Psoas muscle (tissue), 8 donors: ENCODE data around the gene EVI5. TPM values are rescaled to one million over a fixed set of nuclear protein-coding genes. Genes with fewer than 3 reads are reported as not detected.

ENCODE experiments used
- ATAC-seq, 4 donors: fragments of 200-7000 bp; cut with Tn5 transposase; one replicate each; pipeline ENCODE4 v1.9.1; 2020; ENCODE audit warnings: moderate library complexity in 3 of 4, mild to moderate bottlenecking in 2 of 4
- DNase-seq, 2 donors: peaks; one replicate each; pipeline ENCODE4 v3.0.0-alpha.2; 2020
- H3K27ac ChIP-seq: fragments of 200-600 bp; one replicate; pipeline ENCODE4 v1.8.0; 2022
- H3K27me3 ChIP-seq, 3 donors: fragments of 200-600 bp in 1 of 3; one replicate each; pipeline versions ENCODE4 v1.6.1 to v1.8.0; 2013 to 2022; ENCODE audit warnings: low read length in 2 of 3, mild to moderate bottlenecking in 2 of 3, moderate library complexity in 1 of 3; ENCODE audit not compliant: insufficient read depth in 3 of 3
- H3K36me3 ChIP-seq, 2 donors: fragments of 200-600 bp in 1 of 2; one replicate each; pipeline versions ENCODE4 v1.6.1 to v1.8.0; 2013 to 2022; ENCODE audit warnings: low read depth in 1 of 2, mild to moderate bottlenecking in 1 of 2, moderate library complexity in 1 of 2; ENCODE audit not compliant: insufficient read depth in 1 of 2
- H3K4me1 ChIP-seq: fragments of 200-600 bp; one replicate; pipeline ENCODE4 v1.8.0; 2022
- H3K4me3 ChIP-seq: fragments of 200-600 bp; one replicate; pipeline ENCODE4 v1.8.0; 2022; ENCODE audit warnings: mild to moderate bottlenecking
- H3K9me3 ChIP-seq: fragments of 200-600 bp; one replicate; pipeline ENCODE4 v1.8.0; 2022
- CTCF ChIP-seq: fragments of 200-600 bp; IDR thresholded peaks from one replicate; pipeline ENCODE4 v1.8.0; 2022; ENCODE audit warnings: antibody characterized with exemption
- WGBS, 3 donors: extraction: QIAGEN DNeasy Blood & Tissue Kit; methylation state at CpG; one replicate each; pipeline versions ENCODE4 v1.1.6 to v1.1.7; 2013; 5-methylcytosine and 5-hydroxymethylcytosine counted together
- intact Hi-C, 2 donors: fragments of 100-400 bp; cut with DNase I; formaldehyde crosslinking; loops; one replicate each; pipeline versions ENCODE4 v1.11.0 to v1.14.2; 2022
- polyA plus RNA-seq, 3 donors: library from polyadenylated mRNA; stranded (reverse); fragments of 200-250 nt; gene quantifications; one replicate each; pipeline ENCODE4 v1.2.3, GENCODE V29; 2013
- total RNA-seq, 4 donors: library from RNA; stranded (reverse); fragmentation: NEBNext Ultra II Directional in 2 of 4; extraction: Animal tissue kit (Norgen Biotek cat#: 25700) in 2 of 4; gene quantifications; one replicate each; pipeline versions ENCODE4 v1.2.1 to v1.2.4, GENCODE V29; 2021 to 2023
- donor health status: healthy with polysubstance abuse.
- donor health status: DM: no; HTN: no; CAD: no; lungs with moderate emphysema.
- donor health status: Bipolar disorder and iron deficiency.
- donor health status: healthy.
- donor health status: DM: yes; HTN: yes; CAD: no.
- donor health status: DM: no; HTN: no; CAD: no.
- donor health status: DM: no; HTN: no; CAD: no.
- donor health status: DM: yes; HTN: yes; CAD: no.

EVI5 gene
- total and polyA plus RNA-seq, 7 donors, result 2.3 to 15.9 (median 6.3) TPM

- intact Hi-C loops, result no loop called here
- DNase-seq (no peak), ATAC-seq (no peak)
- Histone ChIP-seq H3K27me3 (peaks cover 0 to 3% (median 0%) of the 10 kb centered on the region in 3 donors), H3K4me3 (no peak overlapping the region), H3K4me1 (no peaks in the 10 kb centered on the region), H3K9me3 (no peaks in the 10 kb centered on the region), H3K36me3 (no peaks in the 10 kb centered on the region), H3K27ac (no peak overlapping the region)
- 95 to 100% (median 98%) methylated on average over 1 of the region's 1 CpG for WGBS, 3 donors
- no peak for TF ChIP-seq CTCF
Measured at GRCh38 chr1:92465256-92465647, 319.7 kb downstream of the EVI5 start.

- Histone ChIP-seq H3K36me3 (no peaks in the 10 kb centered on the region), H3K27me3 (peaks cover 0 to 3% (median 0%) of the 10 kb centered on the region in 3 donors), H3K9me3 (no peaks in the 10 kb centered on the region), H3K4me1 (no peaks in the 10 kb centered on the region), H3K27ac (no peak overlapping the region), H3K4me3 (no peak overlapping the region)
- TF ChIP-seq CTCF, result no peak
- ATAC-seq, result no peak
- no peak for DNase-seq
- intact Hi-C loops, result no loop called here
- 76 to 95% (median 85%) methylated on average over 4 of the region's 4 CpGs for WGBS, 3 donors
Measured at GRCh38 chr1:92464588-92465255, 320.2 kb downstream of the EVI5 start.

GRCh38 chr1:92461364-92462097 lies 323.4 kb downstream of the EVI5 start:
- intact Hi-C loops, result no loop called here
- Histone ChIP-seq H3K27ac (no peak overlapping the region), H3K36me3 (no peaks in the 10 kb centered on the region), H3K4me3 (no peak overlapping the region), H3K9me3 (no peaks in the 10 kb centered on the region), H3K27me3 (peaks cover 0 to 6% (median 3%) of the 10 kb centered on the region in 3 donors), H3K4me1 (no peaks in the 10 kb centered on the region)
- DNase-seq (no peak), ATAC-seq (no peak)
- 83 to 85% (median 84%) methylated on average over 5 of the region's 5 CpGs for WGBS, 3 donors
- TF ChIP-seq CTCF, result no peak

GRCh38 chr1:92459871-92460320 lies 325.0 kb downstream of the EVI5 start:
- no peak for DNase-seq
- WGBS, 3 donors, result 48 to 54% (median 53%) methylated on average over 4 of the region's 4 CpGs
- Histone ChIP-seq H3K27ac (no peak overlapping the region), H3K27me3 (peaks cover 0 to 6% (median 3%) of the 10 kb centered on the region in 3 donors), H3K4me1 (no peaks in the 10 kb centered on the region), H3K9me3 (no peaks in the 10 kb centered on the region), H3K36me3 (no peaks in the 10 kb centered on the region), H3K4me3 (no peak overlapping the region)
- ATAC-seq, result no peak
- no peak for TF ChIP-seq CTCF
- intact Hi-C loops, result no loop called here

Other genes with a start within 250 kb of the EVI5 start
- gene RPL5, start 46.9 kb upstream of the EVI5 start, total RNA-seq, result 100 to 1,000 TPM; 353 to 601 (median 570) TPM
- 1,000 to 10,000 TPM in 2 of 3 donors, 100 to 1,000 TPM in 1; 885 to 1,760 (median 1,117) TPM for gene RPL5, start 46.9 kb upstream of the EVI5 start, polyA plus RNA-seq
- gene DIPK1A, start 176.4 kb upstream of the EVI5 start, total RNA-seq, result 1 to 10 TPM; 3.4 to 7.8 (median 6.4) TPM
- 1 to 10 TPM; 2.2 to 7.9 (median 3.5) TPM for gene DIPK1A, start 176.4 kb upstream of the EVI5 start, polyA plus RNA-seq